HG03108 (cell line): ENCODE data around the gene DLX2.
"Not testable (repeated sequence)": the region's sequence is repeated elsewhere in the genome, so short reads cannot be mapped to it uniquely, and the experiment has no call there.

Source experiments
- ATAC-seq: cut with Tn5 transposase; IDR thresholded peaks from one replicate; pipeline ENCODE4 v1.9.1; 2021; ENCODE audit warnings: moderate library complexity; ENCODE audit not compliant: unreplicated experiment

The DLX2 gene

DNA sequence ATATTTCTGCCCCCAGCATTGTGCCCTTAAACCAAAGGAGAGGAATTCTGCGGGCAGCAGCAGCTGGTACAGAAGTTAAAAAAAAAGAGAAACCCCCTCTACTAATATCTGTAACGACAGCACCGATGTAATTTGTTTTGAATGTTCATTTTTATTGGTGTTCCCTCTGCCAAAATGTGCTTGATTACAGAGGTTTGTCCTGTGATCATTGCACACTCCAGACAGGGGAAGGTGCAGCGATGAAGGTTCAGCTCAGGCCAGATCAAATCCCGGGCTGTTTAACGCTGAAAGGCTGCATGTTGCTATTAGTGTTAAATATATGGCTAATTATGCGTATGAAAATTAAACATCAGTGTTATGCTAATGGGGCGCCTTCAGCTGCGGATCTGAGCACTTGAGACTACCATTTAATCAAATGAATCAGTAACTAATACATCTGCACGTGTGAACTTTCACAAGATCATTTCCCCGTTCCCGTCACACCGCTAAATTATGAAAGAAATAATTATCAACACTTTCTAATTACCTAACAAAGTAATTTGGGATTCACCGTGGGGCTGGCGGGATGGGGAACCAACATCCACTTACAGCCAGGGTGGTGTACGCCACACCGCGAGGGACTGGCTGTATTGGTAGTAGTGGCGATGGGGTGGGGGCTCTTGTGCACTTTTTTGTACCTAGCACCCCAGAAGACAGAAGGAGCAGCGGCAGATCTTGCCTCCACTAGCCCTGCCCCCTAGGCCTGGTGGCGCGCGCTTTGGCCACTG, 18.9 kb downstream of the DLX2 start:
- ATAC-seq = no peak

DNA sequence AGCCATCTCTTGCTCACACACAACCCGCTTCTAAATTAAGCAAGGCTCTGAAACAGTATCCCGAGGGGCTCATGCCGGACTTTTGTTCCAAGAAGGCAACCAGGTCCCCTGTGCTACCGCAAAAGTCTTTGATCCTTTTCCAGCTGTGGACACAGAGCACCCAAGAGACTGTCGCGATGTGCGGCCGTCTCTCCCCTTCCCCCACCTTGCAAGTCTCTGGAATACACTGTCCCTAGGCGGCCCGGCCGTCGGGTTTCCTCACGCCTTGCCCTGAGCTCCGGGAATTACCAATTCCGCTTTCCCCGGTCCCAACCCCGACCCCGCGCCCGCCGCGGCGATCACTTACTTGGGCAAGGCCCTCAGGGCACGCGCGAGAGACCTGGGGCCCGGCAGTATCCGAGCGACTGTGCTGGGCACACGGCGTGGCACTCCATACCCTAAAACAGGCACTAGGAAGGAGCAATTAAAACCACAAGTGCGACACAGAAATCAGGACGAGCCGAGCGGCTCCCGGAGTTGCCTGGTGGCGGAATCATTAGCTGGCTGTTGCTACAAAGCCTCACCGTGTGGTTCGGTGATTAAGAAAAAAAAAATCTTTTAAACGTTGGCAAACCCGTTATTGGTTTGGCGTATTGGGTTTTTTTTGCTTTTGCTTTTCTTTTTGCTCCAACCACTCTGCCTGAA, 19.6 kb downstream of the DLX2 start:
- no peak for ATAC-seq

DNA sequence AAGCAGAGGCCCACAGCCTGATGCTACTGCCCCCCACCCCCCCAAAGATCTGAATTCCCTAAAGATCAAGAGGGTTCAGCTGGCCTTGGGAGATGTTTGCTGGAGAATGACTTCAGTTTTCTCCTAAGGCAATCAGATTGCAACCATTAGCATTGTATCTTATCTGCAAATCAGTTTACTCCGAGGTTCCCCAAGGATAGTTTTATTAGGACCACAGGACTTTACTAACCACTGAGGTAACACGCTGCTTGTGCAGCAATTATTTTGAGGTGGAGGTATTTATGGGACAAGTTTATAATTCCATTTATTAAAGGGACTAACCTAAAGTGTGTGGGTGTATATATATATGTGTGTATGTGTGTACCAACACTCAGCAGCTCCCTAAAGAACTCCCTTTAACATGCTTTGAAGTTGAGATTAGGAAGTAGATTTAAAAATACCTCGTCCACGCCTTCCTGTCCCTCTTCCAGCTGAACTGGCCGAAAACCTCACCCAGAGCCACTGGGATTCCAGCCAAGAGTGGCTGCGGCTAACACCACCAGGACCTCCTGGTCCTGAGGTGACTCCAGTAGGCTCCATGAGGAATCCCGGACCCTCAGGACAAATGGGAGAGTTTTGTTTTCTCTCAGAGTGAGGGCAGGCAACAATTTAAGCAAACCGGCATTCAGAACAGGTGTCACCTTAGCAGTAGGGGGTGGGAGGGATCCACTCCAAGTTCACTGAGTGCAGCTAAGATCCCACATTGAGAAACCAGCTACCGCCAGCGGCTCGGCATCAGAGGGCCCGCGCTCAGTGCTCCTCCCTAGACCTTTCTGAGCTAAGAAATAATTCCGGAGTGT, 20.4 kb downstream of the DLX2 start:
- ATAC-seq = no peak

DNA sequence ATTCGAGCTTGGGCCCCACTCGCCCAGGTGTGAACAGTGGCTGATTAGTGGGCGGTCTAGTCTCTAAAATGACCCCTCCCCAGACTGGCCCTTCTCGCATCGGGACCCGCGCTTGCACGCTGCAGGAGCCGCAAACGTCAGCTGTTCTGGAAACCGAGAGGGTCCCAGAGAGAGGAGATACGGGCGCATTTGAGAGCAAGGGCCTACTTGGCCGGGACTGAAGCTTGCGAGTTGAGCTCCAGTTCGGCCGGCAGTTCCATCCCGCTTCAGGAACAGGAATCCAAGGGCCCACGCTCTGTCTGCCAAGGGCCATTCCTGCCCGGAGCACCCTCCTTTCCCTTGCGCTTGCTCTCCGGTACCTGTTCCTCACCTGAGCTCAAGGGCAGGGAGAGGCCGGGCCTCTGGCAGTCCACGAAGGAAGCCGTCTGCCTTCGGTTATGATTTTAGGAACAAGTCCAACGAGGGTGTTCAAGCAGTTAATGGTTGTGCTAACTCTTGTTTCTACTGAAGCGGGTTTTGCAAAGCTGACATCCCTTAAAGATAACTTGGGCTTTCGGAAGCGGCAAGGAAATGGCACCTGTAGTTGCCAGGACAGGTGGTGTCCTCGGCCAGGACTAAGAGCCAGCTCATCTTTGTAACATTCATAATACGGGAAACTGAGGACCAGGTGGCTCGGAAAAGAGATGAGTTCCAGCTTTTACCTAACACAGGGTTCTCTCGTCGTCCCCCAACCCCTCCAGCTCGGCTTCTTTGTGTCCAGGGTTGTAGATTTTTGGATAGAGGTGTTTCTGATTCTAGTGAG, 21.3 kb downstream of the DLX2 start:
- ATAC-seq = no peak

DNA sequence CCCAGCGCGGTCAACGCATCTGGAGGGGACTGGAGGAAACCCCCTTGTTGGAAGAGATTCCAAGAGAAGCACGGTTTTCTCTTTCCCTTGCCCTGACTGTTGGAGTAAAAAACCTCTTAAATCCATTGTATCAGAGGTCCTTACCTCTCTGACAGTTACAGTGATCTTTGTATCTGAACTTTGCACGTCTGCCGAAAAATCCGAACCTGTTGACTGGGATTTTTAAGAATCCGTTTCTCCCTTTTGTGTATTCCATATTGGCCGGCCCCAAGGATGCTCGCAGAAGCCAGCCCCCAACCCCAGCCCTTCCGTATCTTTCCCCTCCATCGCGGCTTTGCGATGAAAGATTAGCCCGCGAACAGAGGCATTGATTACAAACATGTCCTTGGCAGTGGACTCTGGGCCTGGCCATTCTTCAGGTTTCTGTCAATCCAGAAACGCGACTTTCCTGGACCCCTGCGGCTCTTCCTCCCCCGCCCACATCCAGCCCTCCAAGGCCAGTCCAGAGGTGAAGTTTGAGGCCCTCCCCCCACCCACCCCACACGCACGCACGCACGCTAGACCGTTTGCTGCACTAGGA, 22.0 kb downstream of the DLX2 start:
- no peak for ATAC-seq

DNA sequence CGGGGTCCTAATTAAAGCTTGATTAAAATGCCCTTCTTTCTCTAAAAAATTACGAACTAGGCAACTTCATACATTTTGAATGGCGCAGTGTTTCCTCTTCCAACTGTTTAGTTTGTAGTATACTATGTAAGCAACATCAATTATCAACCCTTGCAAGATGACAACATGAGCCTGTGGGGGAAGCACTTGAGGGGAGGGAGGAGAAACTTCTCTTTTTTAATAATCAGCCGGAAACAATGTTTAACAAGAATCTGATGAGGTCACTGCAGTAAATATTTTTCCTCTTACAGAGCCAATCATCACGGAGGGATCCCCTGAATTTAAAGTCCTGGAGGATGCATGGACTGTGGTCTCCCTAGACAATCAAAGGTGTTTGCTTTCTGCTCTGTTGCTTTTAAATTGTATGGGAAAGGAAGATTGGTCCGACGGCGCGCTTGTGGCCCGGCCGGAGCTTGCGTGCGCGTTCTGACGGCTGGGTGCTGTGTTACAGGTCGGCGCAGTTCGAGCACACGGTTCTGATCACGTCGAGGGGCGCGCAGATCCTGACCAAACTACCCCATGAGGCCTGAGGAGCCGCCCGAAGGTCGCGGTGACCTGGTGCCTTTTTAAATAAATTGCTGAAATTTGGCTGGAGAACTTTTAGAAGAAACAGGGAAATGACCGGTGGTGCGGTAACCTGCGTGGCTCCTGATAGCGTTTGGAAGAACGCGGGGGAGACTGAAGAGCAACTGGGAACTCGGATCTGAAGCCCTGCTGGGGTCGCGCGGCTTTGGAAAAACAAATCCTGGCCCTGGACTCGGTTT, 22.7 kb downstream of the DLX2 start:
- no peak for ATAC-seq

DNA sequence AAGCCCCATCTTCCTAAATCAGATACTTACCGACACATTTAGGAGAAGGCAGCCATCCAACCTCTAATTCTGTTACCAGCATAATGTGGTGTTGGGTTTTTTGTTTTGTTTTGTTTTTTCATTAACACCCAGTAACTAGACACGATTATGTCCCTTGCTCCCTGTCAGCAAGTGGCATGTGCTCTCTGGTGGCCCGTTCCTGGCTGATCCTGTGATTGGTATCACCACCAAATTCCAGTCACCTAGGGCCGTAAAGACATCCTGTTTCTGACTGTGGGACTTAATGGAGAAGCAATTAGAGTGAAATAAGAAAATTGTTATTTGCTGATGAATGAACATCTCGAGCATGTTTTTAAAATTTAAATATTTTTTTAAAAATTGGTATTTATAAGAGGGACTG, 23.3 kb downstream of the DLX2 start:
- no peak for ATAC-seq

DNA sequence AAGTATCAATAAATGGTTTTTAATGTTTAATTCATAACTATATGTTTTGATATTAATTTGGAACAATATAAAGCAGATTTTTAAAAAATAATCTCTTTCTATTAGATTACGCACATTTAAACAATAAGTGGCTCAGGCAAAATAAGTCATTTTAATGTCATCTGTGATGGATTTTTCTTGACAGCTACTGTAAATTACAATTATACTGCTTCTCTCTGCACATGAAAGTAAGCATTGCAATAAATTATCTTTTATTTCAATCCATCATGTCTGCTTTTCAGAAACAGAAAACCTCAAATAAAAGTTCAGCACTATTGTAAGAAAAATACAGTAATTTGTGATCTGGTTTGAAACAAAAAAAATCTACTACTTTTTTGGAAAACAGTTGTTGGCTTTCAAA, 28.4 kb downstream of the DLX2 start:
- ATAC-seq = no peak

DNA sequence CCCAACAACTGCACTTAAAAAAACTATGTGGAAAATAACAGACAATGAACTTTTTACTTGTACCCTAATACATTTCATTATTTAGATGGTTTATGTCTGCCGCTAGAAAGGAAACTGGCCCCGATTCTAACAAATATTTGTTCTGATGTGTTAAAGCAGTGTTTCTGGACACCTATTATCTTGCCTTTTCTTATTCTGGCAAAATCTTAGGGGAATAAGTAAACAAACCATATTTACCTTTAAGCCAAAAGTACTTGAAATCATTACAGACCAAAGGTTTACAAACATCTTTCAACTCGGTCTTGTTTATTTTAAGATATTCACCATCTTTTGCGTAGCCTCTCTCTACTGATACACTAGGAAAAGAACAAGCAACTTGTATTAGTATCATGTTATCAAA, 29.2 kb downstream of the DLX2 start:
- ATAC-seq = no peak

DNA sequence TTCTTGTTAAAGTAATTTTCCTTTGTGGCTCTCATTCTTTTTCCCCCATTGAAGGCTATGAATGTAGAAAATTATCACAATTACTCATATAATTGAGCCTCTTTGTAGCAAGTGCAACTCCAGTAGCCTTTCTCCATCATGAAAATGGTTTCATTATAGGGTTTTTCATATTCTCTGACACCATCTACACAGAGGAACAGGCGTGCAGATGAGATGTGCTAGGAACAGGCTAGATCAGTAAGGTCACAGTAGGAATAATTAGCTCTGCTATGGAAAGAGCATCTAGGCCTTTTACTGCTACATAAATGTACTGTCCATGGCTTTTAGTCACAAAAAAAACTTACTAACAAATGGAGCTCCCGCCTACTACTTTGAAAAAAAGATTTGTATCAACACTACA, 30.0 kb downstream of the DLX2 start:
- ATAC-seq = no peak

DNA sequence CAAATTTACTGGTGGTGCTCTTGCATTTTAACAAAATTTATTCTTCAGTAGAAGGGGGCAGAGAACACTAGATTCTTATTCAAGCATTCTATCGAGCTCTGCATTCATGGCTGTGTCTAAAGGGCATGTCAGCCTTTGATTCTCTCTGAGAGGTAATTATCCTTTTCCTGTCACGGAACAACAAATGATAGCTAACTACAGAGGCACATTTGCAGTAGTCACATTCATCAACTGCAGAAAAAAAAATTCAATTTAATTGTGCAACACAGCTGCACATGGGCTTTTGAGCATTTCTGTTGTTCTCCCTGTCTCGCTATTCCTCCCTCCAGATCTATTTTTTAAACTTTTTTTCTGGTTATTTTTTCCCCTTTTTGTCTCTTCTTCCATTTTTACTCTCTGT, 30.4 kb downstream of the DLX2 start:
- ATAC-seq = no peak

DNA sequence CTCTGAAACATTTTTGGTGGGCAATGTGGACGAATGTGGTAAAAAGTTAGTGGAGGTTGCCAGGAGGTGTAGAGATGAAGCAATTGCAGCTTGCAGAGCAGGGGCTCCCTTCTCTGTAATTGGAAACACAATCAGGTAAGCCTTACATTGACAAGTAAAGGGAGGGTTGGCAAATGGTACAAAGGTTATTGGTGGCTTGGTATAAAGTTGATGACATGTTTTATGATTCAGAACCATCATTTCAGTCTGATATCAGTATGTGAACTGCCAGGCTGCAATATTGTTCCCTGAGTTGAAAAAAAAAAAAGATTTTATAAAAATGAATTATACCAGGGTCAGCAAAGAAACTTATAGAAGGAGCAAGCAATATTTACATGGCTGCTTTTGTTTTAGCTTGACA, 31.8 kb downstream of the DLX2 start:
- no peak for ATAC-seq

DNA sequence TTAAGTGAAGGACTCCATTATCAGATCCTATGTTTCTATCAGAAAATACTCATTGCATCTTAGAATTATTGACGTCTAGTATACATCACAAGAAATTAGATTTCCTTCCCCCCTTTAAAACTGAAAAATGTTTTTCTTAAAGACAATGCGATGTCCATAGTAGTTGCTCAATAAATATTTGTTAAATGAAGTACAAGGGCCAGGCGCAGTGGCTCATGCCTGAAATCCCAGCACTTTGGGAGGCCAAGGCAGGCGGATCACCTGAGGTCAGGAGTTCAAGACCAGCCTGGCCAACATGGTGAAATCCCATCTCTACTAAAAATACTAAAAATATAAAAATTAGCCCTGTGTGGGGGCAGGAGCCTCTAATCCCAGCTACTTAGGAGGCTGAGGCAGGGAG, 34.8 kb downstream of the DLX2 start:
- ATAC-seq = not testable (repeated sequence)

DNA sequence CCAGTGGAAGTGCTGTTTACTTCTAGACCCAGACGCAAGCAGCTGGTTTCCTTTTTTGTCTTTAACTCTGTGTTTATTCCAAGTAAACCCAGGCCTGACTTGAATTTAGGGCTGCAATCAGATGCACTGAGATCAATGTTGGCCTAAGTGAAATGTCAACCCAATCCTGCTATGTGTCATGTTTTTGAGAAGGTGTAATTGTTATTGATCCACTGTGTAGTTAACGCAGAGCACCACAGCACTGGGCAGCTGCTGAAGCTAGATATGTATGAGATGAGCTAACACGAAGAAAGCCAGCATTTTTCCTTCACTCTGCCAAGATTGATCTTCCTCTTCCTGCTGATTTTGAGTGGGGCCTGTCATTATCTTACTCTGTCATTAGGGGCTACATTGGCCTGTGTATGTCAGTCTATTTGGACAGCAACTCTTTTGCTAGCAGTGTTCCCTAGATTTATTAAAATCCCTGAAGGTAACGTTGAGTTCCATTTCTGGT, 36.3 kb downstream of the DLX2 start:
- no peak for ATAC-seq

DNA sequence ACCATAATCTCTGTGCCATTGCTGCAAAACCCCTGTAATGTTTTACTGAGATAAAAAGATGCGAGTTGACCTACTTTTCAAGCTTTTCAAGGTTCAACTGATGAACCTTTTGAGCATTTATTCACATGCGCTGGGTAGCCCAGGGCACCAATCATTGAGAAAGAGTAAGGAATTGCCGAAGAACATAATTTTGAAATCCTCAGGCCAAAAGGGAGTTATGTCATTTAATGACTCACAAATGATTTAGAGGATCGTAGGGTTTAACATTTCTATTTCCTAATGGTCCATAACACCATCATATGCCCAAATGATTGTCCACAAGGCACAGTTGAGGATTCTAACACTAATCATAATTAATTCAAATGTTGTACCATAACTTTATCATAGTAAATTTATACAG, 37.6 kb downstream of the DLX2 start:
- ATAC-seq = no peak

DNA sequence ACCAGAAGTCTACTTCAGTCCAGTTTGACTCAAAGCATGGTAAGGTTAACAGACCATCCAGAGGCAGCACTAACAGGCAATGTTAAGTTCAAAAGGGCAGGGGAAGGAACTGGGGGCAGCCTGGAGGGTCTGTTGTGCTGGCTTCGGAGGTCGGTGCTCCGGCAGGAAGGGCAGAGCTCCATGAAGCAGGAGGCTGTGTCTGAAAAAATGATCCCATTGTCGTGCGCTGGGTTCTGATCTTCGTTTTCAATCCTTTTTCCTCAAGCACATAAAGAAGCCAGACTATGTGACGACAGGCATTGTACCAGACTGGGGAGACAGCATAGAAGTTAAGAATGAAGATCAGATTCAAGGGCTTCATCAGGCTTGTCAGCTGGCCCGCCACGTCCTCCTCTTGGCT, 39.3 kb downstream of the DLX2 start:
- ATAC-seq = no peak

DNA sequence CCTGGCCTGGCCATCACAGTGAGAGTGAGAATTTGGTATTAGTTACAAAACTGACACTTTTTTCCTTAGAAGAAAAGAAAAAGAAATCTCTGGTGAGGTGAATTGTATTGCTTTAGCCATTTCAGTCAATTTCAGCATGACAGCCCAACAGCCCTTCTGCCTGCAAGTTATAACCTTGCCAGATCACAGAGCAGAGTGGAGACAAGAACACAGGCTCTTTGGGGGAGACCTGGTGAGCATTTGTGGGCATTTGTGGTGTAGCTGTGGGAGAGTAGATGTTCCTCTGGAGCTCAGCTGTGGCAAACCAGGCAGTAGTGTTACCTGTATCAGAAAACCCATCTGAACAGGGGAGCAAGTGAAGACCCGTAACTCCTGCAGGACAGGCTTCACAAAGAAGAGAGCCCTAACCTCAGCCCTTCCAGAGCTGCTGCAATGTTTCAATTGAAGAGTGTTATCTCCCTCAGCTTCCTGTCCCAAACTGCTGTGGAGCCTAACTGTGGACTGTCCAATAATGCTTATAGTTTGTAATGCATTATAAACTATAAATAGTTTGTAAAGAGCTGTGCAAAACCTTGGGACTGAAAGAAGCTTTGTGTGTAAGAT, 40.2 kb downstream of the DLX2 start:
- no peak for ATAC-seq

DNA sequence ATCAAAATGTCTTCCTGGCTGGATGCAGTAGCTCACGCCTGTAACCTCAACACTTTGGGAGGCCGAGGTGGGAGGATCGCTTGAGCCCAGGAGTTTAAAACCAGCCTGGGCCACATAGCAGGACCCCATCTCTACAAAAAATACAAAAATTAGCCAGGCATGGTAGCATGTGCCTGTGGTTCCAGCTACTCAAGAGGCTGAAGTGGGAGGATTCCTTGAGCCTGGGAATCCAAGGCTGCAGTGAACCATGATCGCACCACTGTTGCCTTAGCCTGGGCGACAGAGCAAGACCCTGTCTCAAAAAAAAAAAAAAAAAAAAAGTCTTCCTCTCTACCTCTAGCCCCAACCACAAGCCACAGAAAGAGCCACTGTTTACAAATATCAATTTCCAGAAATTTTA, 42.6 kb downstream of the DLX2 start:
- not testable (repeated sequence) for ATAC-seq

DNA sequence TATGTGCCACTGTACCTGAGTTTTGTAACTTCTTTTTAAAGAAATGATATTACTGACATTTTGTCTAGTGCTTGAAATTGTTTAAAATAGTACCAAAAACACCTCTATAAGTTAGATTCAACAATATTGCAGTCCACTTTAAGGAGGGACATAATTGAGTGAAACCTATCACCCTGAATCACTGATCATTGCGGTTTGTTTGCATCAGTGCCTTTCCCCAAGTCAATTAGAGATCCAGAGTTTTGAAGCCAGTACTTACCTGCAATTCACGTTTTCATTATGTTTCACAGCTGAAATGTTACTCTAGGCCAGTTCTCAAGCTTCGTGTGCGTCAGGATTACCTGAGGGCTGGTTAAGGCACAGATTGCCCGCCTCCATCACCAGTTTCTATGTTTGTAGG, 44.0 kb downstream of the DLX2 start:
- no peak for ATAC-seq
